Measurements from ENCODE around the gene NDUFA13.
"Not testable (repeated sequence)": the region's sequence is repeated elsewhere in the genome, so short reads cannot be mapped to it uniquely, and the experiment has no call there.

The NDUFA13 gene
- 0.62 to 1.7 (median 1.0) reads per million in 17 experiments for total RNA-seq

DNA sequence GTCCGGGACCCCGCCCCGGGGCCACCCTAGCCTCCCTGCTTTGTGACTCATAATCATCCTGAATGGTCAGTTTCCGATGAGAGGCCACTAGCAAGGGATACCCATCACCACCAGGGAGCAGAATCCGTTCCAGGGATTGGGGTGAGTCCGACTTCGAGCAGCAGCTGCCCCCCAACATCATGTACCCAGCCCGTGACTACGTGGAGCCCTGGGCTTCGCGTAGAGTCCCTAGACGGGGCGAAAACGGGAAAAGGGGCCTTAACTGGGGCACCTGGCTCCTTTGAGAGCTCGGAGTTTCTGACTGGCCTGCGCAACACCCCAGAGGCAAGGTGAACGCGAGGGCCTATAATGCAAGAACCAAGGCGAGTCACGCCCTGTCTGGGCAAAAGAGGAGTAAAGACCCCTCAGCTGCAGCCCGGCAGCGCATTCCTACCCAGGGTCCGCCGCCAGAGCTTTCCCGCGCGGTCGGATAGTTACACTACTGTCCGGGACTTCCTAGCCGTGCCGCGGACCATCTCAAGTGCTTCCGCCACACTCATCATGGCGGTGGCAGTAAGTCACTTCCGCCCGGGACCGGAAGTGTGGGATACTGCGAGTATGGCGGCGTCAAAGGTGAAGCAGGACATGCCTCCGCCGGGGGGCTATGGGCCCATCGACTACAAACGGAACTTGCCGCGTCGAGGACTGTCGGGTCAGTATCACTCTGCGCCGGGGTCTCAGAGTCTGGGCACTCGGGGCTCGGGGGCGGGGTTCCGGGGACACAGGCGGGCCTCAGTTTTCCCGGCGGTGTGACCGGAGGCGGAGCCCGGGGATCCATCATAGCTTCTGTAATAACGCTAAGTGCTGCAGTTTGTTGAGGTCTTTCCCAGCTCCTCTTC is at the start of gene NDUFA13:
Gene NDUFA13 (plus strand): TSS at position 584 of the 878 bp plus-strand sequence. CDS start 14 bp downstream, at position 598.
- DNase-seq: peak; percentile 95 to 96 (median 96)

DNA sequence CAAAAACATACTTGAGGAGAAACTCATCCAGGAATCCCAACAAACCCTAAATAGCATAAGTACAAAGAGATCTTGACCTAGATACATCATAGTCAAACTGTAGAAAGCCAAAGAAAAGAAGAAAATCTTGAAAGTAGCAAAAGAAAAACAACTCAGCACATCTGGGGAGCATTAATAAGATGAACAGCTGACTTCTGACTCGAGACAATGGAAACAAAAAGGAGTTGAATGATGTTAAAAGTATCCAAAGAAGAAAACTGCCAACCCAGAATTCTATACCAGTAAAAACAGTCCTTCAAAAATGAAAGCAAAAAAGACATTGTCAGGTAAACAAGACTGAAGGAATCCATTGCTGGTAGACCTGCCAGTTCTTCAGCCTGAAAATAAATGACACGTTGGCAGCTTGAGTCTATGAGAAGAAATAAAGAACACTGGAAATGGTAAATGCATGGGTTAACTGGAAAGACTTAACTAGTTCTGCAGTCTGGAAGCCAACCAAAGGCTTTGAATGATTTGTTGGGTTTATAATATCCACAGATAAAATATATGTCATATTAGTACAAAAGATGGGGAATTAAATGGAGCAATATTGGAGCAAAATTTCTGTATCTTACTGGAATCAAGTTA is 47.5 kb upstream of the NDUFA13 start:
- DNase-seq: peak in 1 of 4 experiments; percentile 23

DNA sequence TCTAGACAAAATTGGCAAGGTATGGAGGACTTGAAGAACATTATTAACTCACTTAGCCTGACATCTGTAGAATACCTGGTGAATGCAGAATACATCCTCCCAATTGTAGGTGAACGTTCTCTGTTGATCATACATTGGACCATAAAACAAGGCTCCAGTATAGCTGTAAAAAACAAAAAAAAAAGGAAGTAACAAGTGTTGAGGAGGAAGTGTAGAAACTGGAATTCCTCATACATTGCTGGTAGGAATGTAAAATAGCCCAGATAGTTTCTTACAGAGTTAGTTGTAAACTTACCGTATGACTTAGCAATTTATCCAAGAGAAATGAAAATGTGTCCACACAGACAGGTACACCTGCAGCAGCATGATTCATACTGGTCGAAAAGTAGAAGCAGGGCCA is 45.4 kb upstream of the NDUFA13 start:
- DNase-seq: peak in 2 of 4 experiments; percentile 65 to 67

DNA sequence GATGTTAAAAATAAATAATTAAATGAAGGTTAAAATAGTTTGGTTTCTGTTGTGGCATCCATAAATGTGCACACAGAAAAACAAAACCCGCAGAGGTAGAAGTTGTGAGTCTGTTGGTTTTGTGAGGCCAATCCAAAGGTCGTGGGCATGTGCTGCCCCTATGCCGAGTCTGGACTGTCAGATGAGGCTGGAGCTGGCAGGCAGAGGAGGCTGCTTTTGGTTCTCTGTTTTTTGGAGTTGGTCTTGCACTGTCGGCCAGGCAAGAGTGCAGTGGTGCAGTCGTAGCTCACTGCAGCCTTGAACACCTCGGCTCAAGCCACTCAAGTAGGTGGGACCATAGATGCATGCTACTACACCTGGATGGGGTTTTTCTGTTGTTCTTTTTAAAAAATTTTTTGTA is 44.3 kb upstream of the NDUFA13 start:
- DNase-seq: no peak

DNA sequence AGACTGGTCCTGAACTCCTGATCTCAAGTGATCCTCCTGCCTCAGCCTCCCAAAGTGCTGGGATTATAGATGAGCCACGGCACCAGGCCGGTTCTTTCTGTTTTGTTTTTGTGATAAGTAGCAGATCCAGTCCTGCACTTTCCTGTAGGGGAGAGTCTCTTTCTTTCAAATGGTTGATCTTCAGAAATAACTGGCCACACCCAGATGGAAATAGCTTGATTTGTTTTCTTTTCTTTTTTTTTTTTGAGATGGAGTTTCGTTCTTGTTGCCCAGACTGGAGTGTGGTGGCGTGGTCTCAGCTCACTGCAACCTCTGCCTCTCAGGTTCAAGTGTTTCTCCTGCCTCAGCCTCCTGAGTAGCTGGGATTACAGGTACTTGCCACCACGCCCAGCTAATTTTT is 43.9 kb upstream of the NDUFA13 start:
- DNase-seq: not testable (repeated sequence)

DNA sequence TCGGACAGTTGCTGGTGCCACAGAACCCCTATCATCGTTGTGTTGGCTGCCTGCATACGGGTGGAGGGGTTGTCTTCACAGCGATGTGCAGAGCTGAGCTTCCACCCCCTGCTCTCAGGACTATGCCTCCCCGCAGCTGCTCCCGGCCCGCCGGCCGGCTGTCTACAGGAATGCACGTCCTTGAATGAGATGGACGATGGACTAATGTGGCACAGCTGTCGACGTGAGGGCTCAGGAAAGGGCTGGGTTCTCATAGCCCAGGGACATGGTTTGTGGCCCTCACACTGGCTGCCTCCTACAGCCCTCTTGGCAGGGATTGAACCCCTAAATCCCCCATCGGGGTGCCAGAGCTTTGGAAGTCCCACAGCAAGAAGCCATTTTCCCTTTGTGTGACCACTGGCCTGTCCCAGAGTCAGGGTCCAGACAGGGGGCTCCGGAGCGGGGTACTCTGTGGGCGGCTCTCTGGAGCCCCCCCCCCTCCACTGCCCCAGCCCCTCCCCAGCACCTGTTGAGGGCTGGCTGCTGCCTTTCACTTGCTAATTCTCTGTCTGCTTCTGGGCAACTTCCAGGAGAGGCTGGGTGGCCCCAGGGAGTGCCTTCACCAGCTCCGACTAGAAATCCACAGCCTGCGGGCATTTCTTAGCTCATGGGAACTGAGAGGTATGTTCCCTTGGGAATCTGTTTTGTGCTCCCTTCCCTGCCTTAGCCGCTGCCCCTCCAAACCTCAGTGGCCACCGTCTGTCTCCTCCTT is 40.8 kb upstream of the NDUFA13 start:
- DNase-seq: no peak

DNA sequence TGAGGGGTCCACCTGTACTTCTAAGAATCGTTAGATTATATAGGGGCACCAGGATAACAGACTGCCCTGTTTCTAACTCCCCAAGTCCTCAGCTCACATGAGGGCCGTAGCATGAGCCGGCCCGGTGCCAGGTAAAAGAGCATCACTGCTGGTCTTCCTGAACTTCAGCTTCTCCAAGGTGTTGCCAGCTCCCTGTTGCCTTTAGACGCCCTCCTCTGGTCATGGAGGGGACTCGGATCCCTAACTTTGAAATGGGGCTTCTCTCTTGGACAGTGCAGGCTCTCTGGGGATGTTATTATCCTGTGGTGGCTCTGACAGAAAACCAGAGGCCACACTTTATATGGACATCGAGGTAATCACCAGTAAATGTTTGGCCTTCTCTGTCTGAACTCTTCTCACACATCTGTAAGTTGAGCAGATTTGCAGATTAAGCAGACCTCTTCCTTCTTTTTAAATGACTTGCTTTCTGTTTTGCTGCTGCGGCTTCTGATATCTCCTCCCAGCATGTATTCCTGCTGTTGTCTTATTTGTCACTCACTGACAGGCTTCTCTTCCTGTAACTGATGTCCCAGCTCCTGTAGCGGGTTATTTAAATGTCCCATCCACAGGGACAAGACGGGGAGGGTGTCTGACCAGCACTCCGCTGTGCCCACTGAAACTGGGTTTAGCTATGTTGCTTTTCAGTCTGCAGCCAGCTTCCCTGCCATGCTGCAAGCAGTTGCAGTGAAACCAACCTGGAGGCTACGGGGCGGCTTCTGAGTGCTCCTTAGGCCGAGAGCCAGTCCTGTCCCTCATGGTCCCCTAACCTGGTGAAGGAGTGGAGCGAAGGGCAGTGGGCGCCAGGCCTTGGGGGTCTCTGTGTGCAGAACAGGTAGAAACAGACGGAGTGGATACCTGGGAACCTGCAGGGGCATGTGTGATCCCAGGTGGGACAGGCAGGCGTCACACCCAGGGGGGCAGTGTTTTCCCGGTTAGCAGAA is 39.9 kb upstream of the NDUFA13 start:
- peak in 3 of 4 experiments; percentile 35 to 43 (median 36) for DNase-seq

DNA sequence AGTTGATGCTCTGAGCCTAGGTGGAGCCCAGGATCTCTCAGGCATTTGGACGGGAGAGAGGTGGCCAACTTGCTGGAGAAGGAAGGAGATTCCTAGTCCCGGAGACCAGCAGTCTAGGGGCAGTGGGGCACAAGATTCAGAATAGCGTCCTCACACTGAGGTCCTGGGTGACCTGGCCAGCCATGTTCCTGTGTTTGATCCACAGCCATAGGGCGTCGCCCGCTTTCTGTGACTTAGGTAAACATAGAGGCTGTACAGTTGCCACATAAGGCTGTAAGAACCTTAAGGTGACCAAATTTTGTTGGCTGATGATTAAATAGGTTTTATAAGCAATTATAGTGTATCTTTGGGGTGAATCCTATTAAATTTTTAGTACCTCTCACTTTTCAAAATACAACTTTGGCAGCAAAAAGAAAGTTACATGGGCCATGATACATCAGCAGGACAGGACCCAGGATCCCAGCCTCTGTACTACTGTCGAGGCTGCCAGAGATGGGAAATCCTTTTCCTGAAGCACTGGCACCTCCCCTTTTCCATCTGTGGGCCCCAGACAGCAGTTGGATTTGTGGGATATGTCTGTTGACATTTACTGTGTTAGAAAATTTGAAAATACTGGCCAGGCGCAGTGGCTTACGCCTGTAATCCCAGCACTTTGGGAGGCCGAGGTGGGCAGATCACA is 38.2 kb upstream of the NDUFA13 start:
- no peak for DNase-seq

DNA sequence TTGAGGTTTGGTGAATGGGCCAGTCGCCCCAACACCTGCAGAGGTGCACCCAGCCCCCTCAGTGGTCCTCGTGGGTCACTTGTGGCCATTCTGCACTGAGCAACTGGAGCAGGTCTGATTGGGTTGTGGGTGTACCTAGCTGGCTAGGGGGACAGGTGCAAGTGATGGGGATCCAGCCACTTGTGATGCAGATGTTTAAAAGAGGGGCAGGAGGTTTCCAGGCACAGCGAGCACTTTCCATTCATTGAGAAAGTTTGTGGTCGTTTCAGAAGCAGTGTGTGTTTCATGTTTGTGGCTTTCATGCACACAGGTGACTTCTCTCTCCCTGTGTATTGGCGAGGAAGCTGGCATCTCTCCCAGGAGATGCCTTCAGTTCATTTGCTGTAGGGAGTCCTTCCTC is 35.3 kb upstream of the NDUFA13 start:
- DNase-seq: no peak

DNA sequence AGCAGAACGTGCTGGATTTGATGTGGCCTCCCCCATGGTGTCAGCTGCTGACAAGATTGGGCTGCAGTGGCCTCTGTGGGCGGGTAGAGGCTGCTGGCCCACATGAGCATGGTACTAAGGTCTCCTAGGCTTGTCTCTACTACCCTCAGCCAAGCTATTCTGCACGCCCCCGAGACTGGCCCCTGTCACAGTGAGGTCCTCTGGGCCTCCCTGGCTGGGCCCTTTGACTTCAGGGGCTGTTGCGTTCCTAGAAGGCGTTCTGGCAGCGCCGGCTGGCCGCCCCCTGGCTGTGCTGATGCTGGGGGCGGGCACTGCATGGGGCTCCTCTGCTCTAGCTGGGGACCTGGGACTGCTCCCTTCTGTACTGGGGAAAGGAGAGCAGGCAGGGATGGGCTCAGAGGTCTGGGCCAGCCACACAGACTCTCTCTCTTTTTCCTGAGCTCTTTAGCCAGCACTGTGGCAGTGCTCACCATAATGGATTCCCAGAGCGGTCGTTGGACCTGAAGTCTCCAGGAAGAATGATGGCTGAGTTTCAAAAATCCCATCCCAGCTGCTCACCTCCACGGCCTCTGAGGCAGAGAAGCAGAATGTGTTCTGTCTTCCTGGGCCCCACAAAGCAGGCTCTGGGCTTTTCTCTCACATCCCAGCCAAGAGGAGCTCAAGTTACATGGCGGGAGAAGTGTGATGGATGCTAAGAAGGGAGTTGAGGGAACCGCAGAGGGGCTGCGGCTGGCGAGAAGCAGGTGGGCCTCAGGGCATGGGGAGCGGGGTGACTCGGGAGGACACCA is 33.0 kb upstream of the NDUFA13 start:
- peak in 3 of 4 experiments; percentile 44 to 66 (median 49) for DNase-seq

DNA sequence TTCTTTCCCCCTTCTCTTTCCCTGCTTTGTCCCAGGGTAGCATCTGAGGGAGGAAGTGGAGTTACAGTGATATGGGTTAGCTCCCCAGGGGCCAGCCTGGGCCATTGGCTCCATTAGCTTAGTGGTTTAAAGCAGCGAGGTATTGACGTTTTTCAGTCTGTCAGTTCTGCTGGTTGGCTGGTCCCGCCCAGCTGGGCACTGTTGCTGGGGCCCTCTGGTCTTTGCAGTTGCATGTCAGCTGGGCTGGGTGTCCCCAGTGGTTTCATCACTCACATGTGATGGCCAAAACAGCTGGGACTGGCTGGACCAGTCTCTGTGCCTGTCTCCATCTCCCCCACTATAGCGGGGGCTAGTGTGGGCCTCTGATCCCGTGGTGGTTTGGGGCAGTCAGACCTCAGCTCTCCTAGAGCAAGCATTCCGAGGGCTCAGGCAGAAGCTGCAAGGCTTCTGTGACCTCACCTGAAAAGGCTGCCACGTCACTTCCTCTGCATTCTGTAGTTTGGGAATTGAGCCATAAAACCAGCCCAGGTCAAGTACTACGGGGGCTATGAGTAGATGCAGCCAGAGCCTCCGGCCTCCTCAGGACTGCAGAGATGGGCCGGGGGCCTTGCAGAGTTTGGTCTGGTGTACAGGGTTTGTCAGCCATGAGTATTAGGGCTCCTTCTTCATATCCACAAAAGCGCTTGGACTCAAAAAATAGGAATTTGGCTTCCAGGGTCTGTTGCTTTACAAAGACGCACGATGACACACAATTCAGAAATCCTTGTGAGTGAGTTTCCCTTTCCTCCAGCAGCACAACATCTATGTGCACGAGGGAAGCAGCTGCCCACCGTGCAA is 30.6 kb upstream of the NDUFA13 start:
- no peak for DNase-seq

DNA sequence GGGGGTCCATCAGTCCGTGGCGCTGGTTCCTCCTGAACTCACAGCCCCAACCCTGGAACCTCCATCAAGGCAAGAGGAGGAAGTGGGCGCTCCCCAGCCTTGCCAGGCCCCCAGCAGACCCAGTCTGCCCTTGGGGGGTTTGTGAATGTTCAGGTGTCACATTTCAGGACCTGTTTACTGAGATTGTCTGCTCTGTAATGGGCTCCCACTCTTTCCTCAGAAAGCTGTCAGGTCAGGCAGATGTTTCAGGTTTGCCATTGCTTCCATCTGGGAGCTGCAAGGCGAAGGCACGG is 30.1 kb upstream of the NDUFA13 start:
- DNase-seq: no peak

DNA sequence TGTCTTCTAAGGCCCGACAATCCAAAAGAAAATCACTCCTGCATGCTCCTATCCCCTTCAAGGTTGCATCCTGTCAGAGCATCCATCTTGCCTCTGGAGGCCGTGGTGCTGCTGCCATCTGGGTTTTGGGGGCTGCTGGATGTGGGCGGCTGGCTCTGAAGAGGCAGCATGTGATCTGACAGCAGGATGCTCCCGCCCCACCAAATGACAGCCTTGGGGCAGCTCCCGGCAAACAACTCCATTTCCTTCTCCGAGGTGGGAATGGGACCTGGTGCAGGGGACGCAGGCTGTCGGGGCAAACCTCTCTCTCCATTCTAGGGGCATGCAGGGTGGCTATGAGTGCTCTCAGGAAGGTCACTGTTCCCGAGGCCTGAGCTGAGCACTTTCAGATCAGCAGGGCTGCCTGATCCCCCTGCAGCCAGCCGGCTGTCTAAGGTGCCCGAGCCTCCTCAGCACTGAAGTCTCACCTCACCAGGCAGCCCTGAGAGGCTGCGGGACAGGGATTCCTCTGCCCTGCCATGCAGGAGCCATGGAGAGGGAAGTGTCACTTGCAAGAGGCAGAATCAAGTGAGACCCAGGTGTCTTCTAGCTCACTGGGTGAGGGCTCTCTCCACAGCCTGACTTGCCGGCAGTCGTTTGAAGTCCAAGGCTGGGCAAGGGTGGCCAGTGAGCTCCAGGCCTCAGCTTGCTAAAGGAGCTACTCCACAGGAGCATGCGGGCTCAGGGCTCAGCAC is 29.5 kb upstream of the NDUFA13 start:
- DNase-seq: no peak

DNA sequence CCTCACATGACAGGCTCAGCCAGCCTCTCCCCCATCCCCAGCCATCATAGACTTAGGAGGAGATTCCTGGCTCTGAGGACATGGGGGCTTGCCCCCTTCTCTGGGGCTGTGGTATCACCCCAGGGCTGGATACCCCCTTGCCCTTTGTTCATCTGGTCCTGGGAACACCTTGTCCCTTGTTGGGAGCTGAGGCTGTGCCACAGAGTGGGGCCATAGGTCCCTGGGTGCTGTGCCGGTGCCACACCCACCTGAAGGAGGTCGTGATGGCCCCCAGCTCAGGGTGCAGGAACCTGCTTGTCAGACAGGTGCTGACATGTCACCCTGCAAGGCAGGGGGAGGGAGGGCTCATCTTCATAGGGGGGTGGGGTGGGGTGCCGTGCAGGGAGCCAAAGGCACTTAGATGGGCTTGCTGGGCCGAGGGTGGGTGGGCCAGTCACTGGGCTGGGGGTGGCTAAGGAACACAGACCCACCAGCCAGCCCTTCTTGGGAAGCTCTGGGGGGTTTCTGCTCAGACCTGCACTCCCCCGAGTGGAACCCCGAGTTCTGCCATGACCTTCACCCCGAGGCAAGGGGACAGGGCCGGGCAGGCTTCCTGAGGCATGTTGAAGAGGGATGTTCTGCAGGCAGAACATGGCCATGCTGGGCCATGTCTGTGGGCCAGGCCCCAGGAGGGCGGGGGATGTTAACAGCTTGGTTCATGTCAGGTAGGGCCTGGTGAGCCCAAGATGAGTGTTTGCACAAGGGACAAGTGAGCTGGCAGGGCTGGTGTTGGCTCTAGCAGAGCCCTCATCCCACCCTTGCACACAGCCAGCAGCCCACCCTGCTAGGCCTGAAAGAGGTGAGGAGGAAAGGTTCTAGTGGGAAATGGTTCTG is 28.7 kb upstream of the NDUFA13 start:
- DNase-seq: no peak

DNA sequence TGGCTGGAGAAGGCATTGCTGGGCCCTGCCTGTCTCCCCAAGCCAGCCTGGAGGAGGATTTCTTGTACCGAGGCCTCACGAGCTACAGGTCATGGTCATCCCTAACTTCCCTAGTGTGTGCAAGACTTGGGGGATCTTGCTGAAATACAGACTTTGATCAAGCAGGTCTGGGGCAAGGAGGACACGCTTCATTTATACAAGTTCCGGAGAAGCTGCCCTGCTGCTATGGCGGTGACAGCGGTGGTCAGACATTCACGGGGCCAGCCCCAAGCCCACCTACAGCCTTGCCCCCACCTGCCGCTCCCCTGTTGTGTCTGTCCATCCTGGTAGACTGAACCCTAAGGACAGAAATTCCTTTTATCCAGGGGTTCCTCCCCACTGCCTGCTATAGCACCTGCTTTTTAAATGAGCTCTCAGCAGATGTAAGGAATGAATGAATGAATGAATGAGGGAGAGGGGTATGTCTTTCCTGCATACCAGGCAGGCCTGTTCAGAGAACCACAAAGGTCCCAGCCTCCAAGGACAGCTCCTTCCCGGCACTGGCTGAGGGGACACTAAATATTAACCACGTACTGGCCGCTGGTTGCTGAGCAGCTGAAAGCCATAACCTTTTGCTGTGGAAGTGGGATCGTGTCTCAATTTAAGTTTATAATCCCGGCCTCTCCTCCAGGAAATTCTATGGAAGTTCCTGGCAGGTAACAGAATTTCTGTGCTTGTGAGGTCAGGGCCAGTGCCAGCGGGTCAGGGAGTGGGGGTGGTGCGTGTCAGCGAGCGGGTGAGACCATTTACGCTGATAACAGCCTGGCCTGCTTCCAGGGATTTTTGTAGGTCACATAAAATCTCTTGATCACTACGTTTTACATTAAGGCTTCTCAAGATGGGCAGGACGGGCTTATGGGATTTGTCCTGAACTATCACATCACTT is 27.8 kb upstream of the NDUFA13 start:
- DNase-seq: peak in 3 of 4 experiments; percentile 15 to 40 (median 25)

DNA sequence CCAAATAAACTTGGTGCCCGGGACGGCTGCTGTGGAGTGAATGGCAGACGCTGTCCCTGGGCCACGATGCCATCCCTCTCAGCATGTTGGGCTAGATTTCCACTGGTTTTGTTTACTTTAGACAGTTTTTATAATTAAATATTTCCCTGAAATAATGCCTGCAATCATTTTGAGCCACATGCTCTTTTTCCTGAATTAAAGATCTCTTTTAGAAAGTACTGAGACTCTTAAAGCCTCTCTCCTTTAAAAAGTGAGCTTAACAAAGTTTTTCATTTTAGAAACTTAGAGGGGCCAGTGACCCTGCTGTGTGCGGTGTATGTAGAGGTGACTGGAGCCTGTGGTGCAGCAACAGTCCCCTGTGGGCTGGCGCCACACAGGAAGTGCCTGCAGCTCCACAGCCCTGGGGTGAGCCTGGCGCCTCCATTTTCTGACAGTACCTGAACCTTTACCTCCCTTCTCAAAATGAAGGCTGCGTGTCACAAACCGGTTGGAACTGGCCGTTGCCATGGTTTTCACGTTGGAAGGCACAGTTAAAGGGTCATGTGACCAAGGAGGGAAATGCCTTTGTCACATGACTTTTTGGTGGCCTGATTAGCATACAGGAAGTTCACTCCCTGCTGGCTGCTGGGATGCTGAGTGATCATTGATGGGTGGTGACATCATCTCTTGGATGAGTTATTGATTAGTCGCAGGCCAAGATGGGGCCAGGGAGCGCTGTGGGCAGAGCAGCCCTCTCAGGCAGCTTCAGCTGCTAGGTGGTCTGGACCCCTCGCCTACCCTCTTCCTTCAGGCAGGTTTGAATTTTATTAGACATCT is 26.9 kb upstream of the NDUFA13 start:
- peak; percentile 74 to 85 (median 82) for DNase-seq
